Vagina (tissue), 2 donors: Measurements from ENCODE around the gene CCDC85C.

Source experiments
- CTCF ChIP-seq, 3 experiments: fragments of 450-650 bp in 2 of 3; fragments of 200-600 bp in 1 of 3; sonication (generic) in 1 of 3; IDR thresholded peaks; one replicate each; pipeline ENCODE4 v1.5.1; 2017 to 2019; ENCODE audit warnings: antibody characterized with exemption in 3 of 3, mild to moderate bottlenecking in 2 of 3, moderate library complexity in 2 of 3
- POLR2A ChIP-seq, 2 donors: fragments of 450-650 bp; IDR thresholded peaks; one replicate each; pipeline ENCODE4 v1.6.1; 2017; ENCODE audit warnings: antibody characterized with exemption in 2 of 2, mild to moderate bottlenecking in 2 of 2, moderate library complexity in 2 of 2

- no peak for TF ChIP-seq CTCF (IDR thresholded peaks at IDR 0.05)
- no peak for TF ChIP-seq POLR2A (IDR thresholded peaks at IDR 0.05)
Measured at GRCh38 chr14:99540196-99541032, 63.6 kb downstream of the CCDC85C start.
